Prostate gland (tissue), 2 donors: Measurements from ENCODE around the gene APOH. TPM values are rescaled to one million over a fixed set of nuclear protein-coding genes. Genes with fewer than 3 reads are reported as not detected.

ENCODE experiments used
- DNase-seq: peaks from one replicate; pipeline ENCODE4 v3.0.0-alpha.2; 2019; ENCODE audit warnings: low spot score
- H3K27ac ChIP-seq, 2 donors: fragments of 200-600 bp; sonication (generic); 2 replicates each; pipeline ENCODE4 v1.5.1; 2017 to 2019
- H3K27me3 ChIP-seq: fragments of 200-600 bp; sonication (generic); replicated peaks from 2 replicates; pipeline ENCODE4 v1.5.1; 2019; ENCODE audit not compliant: insufficient read depth
- H3K36me3 ChIP-seq, 2 donors: fragments of 200-600 bp; sonication (generic); 1 replicate in 1 of 2; 2 replicates in 1 of 2; pipeline versions ENCODE4 v1.5.1 to v1.8.1; 2017 to 2019
- H3K4me1 ChIP-seq: fragments of 200-600 bp; sonication (generic); replicated peaks from 2 replicates; pipeline ENCODE4 v1.5.1; 2019
- H3K4me3 ChIP-seq, 2 donors: fragments of 200-600 bp; sonication (generic); 2 replicates each; pipeline ENCODE4 v1.5.1; 2017 to 2019
- H3K9me3 ChIP-seq: fragments of 200-600 bp; sonication (generic); 2 replicates; pipeline ENCODE4 v1.5.1; 2017
- CTCF ChIP-seq, 4 experiments: fragments of 200-600 bp in 2 of 4; fragments of 450-650 bp in 2 of 4; sonication (generic) in 2 of 4; IDR thresholded peaks; 1 replicate in 3 of 4; 2 replicates in 1 of 4; pipeline ENCODE4 v1.5.1; 2016 to 2019; ENCODE audit warnings: antibody characterized with exemption in 4 of 4, mild to moderate bottlenecking in 2 of 4, moderate library complexity in 2 of 4
- POLR2A ChIP-seq: fragments of 450-650 bp; IDR thresholded peaks from one replicate; pipeline ENCODE4 v1.6.1; 2016; ENCODE audit warnings: antibody characterized with exemption, mild to moderate bottlenecking
- POLR2AphosphoS5 ChIP-seq: sonication (generic); formaldehyde crosslinking; IDR thresholded peaks from one replicate; pipeline ENCODE4 v1.6.1; 2017; ENCODE audit warnings: antibody characterized with exemption
- whole genome bisulfite sequencing: methylation state at CpG from one replicate; pipeline ENCODE4 v1.1.5; 2018; 5-methylcytosine and 5-hydroxymethylcytosine counted together
- intact Hi-C: fragments of 100-400 bp; cut with DNase I; formaldehyde crosslinking; loops from one replicate; pipeline ENCODE4 v1.14.2; 2022
- total RNA-seq, 2 donors: library from RNA; depleted of rRNA; stranded (reverse); fragments of >200 nt; gene quantifications; one replicate each; pipeline ENCODE4 v1.1.0, GENCODE V29; 2016

The APOH gene
- total RNA-seq, 2 donors from 2014 or later: not detected

- no peaks in the 10 kb centered on the region for H3K27me3 ChIP-seq
- DNase-seq: no peak
- H3K36me3 ChIP-seq: no peaks in the 10 kb centered on the region
- H3K4me3 ChIP-seq: no peak overlapping the region
- 68% methylated on average over 4 of the region's 4 CpGs for WGBS
- TF ChIP-seq POLR2A (no peak), CTCF (IDR thresholded peaks at IDR 0.05) (no peak), POLR2AphosphoS5 (no peak)
- no peaks in the 10 kb centered on the region for H3K4me1 ChIP-seq
- intact Hi-C loops: no loop called here
- no peaks in the 10 kb centered on the region for H3K9me3 ChIP-seq
- H3K27ac ChIP-seq: peak overlapping the region; percentile 11 to 36
Measured at GRCh38 chr17:66229783-66230538, 746 bp upstream of the APOH start.

- TF ChIP-seq CTCF (IDR thresholded peaks at IDR 0.05) (no peak), POLR2AphosphoS5 (no peak), POLR2A (no peak)
- no peaks in the 10 kb centered on the region for H3K36me3 ChIP-seq
- intact Hi-C loops: no loop called here
- no peak overlapping the region for H3K27ac ChIP-seq
- DNase-seq: no peak
- no peaks in the 10 kb centered on the region for H3K4me1 ChIP-seq
- no peaks in the 10 kb centered on the region for H3K27me3 ChIP-seq
- WGBS: 98% methylated on average over 4 of the region's 4 CpGs
- H3K9me3 ChIP-seq: no peaks in the 10 kb centered on the region
- no peak overlapping the region for H3K4me3 ChIP-seq
Measured at GRCh38 chr17:66227212-66228045, 1.8 kb downstream of the APOH start.

GRCh38 chr17:66222798-66223350 lies 6.3 kb downstream of the APOH start:
- H3K27ac ChIP-seq: no peak overlapping the region
- no peaks in the 10 kb centered on the region for H3K4me1 ChIP-seq
- H3K4me3 ChIP-seq: no peak overlapping the region
- H3K9me3 ChIP-seq: no peaks in the 10 kb centered on the region
- WGBS: 73% methylated on average over 5 of the region's 5 CpGs
- no peaks in the 10 kb centered on the region for H3K27me3 ChIP-seq
- H3K36me3 ChIP-seq: no peaks in the 10 kb centered on the region
- no peak for TF ChIP-seq POLR2A
- no peak for TF ChIP-seq POLR2AphosphoS5
- no peak for TF ChIP-seq CTCF (IDR thresholded peaks at IDR 0.05)
- intact Hi-C loops: no loop called here
- no peak for DNase-seq

GRCh38 chr17:66221755-66222530 lies 7.3 kb downstream of the APOH start:
- no peak overlapping the region for H3K4me3 ChIP-seq
- WGBS: 88% methylated on average over 11 of the region's 11 CpGs

More at GRCh38 chr17:66221755-66222530, 7.3 kb downstream of the APOH start:
- TF ChIP-seq POLR2A (no peak), CTCF (IDR thresholded peaks at IDR 0.05) (no peak), POLR2AphosphoS5 (no peak)
- DNase-seq: no peak
- H3K4me1 ChIP-seq: no peaks in the 10 kb centered on the region
- no peaks in the 10 kb centered on the region for H3K9me3 ChIP-seq
- intact Hi-C loops: no loop called here
- H3K27me3 ChIP-seq: no peaks in the 10 kb centered on the region
- no peaks in the 10 kb centered on the region for H3K36me3 ChIP-seq
- H3K27ac ChIP-seq: no peak overlapping the region
